Measurements from ENCODE around the gene TMEM120B.

TMEM120B gene

GRCh38 chr12:121793440-121793837 is 80.9 kb downstream of the TMEM120B start, which contains the start of gene RHOF:
Gene RHOF, minus strand, starts transcription at chr12:121793688. Its CDS starts 55 bp downstream, at chr12:121793633.
- H3K4me1 Mint-ChIP-seq (ENCODE audit: low read depth), result peaks cover 75% of the 10 kb centered on the region
- peaks cover 70% of the 10 kb centered on the region for H3K36me3 Mint-ChIP-seq (ENCODE audit: low read depth)
- H3K27ac Mint-ChIP-seq, result peak within 1 kb of the TSS; percentile 100
- H3K9me3 Mint-ChIP-seq, result no peaks in the 10 kb centered on the region
- no peaks in the 10 kb centered on the region for H3K27me3 Mint-ChIP-seq
- H3K4me3 Mint-ChIP-seq, result peak within 1 kb of the TSS; percentile 96
- DNase-seq, result no peak

GRCh38 chr12:121793838-121794533 is 81.4 kb downstream of the TMEM120B start:
- Mint-ChIP-seq H3K36me3 (ENCODE audit: low read depth) (peaks cover 70% of the 10 kb centered on the region), H3K27ac (peak overlapping the region; percentile 97), H3K4me1 (ENCODE audit: low read depth) (peaks cover 75% of the 10 kb centered on the region), H3K4me3 (peak overlapping the region; percentile 96), H3K9me3 (no peaks in the 10 kb centered on the region), H3K27me3 (no peaks in the 10 kb centered on the region)
- peak; percentile 99 for DNase-seq

- Mint-ChIP-seq H3K4me1 (ENCODE audit: low read depth) (peaks cover 73% of the 10 kb centered on the region), H3K27me3 (no peaks in the 10 kb centered on the region), H3K27ac (peak overlapping the region; percentile 97), H3K36me3 (ENCODE audit: low read depth) (peaks cover 70% of the 10 kb centered on the region), H3K4me3 (peak overlapping the region; percentile 96), H3K9me3 (no peaks in the 10 kb centered on the region)
- DNase-seq, result no peak
These were observed 82.0 kb downstream of the TMEM120B start for GRCh38 chr12:121794534-121795033.

- H3K4me3 Mint-ChIP-seq, result peak overlapping the region; percentile 96
- peaks cover 63% of the 10 kb centered on the region for H3K36me3 Mint-ChIP-seq (ENCODE audit: low read depth)
- DNase-seq, result peak; percentile 91
- H3K4me1 Mint-ChIP-seq (ENCODE audit: low read depth), result peaks cover 66% of the 10 kb centered on the region
- no peaks in the 10 kb centered on the region for H3K27me3 Mint-ChIP-seq
- H3K9me3 Mint-ChIP-seq, result no peaks in the 10 kb centered on the region
- H3K27ac Mint-ChIP-seq, result peak overlapping the region; percentile 97
These were observed 82.7 kb downstream of the TMEM120B start for GRCh38 chr12:121795034-121795968.

GRCh38 chr12:121796855-121797751 is 84.6 kb downstream of the TMEM120B start:
- H3K4me3 Mint-ChIP-seq, result peak overlapping the region; percentile 85
- no peak for DNase-seq
- peaks cover 54% of the 10 kb centered on the region for H3K4me1 Mint-ChIP-seq (ENCODE audit: low read depth)

GRCh38 chr12:121797937-121798786 is 85.6 kb downstream of the TMEM120B start:
- peaks cover 61% of the 10 kb centered on the region for H3K36me3 Mint-ChIP-seq (ENCODE audit: low read depth)
- peak overlapping the region; percentile 85 for H3K4me3 Mint-ChIP-seq
- peaks cover 52% of the 10 kb centered on the region for H3K4me1 Mint-ChIP-seq (ENCODE audit: low read depth)
- H3K27me3 Mint-ChIP-seq, result no peaks in the 10 kb centered on the region
- H3K9me3 Mint-ChIP-seq, result no peaks in the 10 kb centered on the region
- no peak for DNase-seq
- peak overlapping the region; percentile 93 for H3K27ac Mint-ChIP-seq

More at GRCh38 chr12:121796855-121797751, 84.6 kb downstream of the TMEM120B start:
- Mint-ChIP-seq H3K27ac (peak overlapping the region; percentile 93), H3K36me3 (ENCODE audit: low read depth) (peaks cover 59% of the 10 kb centered on the region), H3K9me3 (no peaks in the 10 kb centered on the region), H3K27me3 (no peaks in the 10 kb centered on the region)

- H3K4me1 Mint-ChIP-seq (ENCODE audit: low read depth), result peaks cover 52% of the 10 kb centered on the region
- H3K36me3 Mint-ChIP-seq (ENCODE audit: low read depth), result peaks cover 62% of the 10 kb centered on the region
- H3K27ac Mint-ChIP-seq, result peak overlapping the region; percentile 93
- no peaks in the 10 kb centered on the region for H3K27me3 Mint-ChIP-seq
- H3K9me3 Mint-ChIP-seq, result no peaks in the 10 kb centered on the region
- peak overlapping the region; percentile 85 for H3K4me3 Mint-ChIP-seq
- no peak for DNase-seq
These were observed 86.2 kb downstream of the TMEM120B start for GRCh38 chr12:121798787-121799155.

- peak; percentile 71 for DNase-seq
- H3K4me1 Mint-ChIP-seq (ENCODE audit: low read depth), result peaks cover 51% of the 10 kb centered on the region
- H3K27me3 Mint-ChIP-seq, result no peaks in the 10 kb centered on the region
- peak overlapping the region; percentile 85 for H3K4me3 Mint-ChIP-seq
- peak overlapping the region; percentile 95 for H3K27ac Mint-ChIP-seq
- peaks cover 62% of the 10 kb centered on the region for H3K36me3 Mint-ChIP-seq (ENCODE audit: low read depth)
- no peaks in the 10 kb centered on the region for H3K9me3 Mint-ChIP-seq
These were observed 86.7 kb downstream of the TMEM120B start for GRCh38 chr12:121799156-121799841.

- Mint-ChIP-seq H3K36me3 (ENCODE audit: low read depth) (peaks cover 64% of the 10 kb centered on the region), H3K4me1 (ENCODE audit: low read depth) (peaks cover 43% of the 10 kb centered on the region), H3K27ac (peak overlapping the region; percentile 95), H3K9me3 (no peaks in the 10 kb centered on the region), H3K27me3 (no peaks in the 10 kb centered on the region), H3K4me3 (peak overlapping the region; percentile 85)
- DNase-seq, result peak; percentile 90
These were observed 87.5 kb downstream of the TMEM120B start for GRCh38 chr12:121799842-121800693.

GRCh38 chr12:121800694-121801594 is 88.4 kb downstream of the TMEM120B start:
- peak; percentile 83 for DNase-seq
- Mint-ChIP-seq H3K27me3 (no peaks in the 10 kb centered on the region), H3K36me3 (ENCODE audit: low read depth) (peaks cover 66% of the 10 kb centered on the region), H3K9me3 (no peaks in the 10 kb centered on the region), H3K4me3 (peak overlapping the region; percentile 94), H3K4me1 (ENCODE audit: low read depth) (peaks cover 41% of the 10 kb centered on the region), H3K27ac (peak overlapping the region; percentile 99)
